CD4-positive, alpha-beta T cell treated with Interleukin-12 subunit alpha and Interleukin-12 subunit beta, for 1 hour (primary cell): ENCODE data around the gene POLE2.
"Not testable (repeated sequence)": the region's sequence is repeated elsewhere in the genome, so short reads cannot be mapped to it uniquely, and the experiment has no call there.

ENCODE experiments used
- DNase-seq: peaks from one replicate; pipeline ENCODE4 v3.0.0-alpha.2; 2020

Gene POLE2

GRCh38 chr14:49657500-49657899, 30.5 kb downstream of the POLE2 start:
- not testable (repeated sequence) for DNase-seq

GRCh38 chr14:49654511-49654910, 33.5 kb downstream of the POLE2 start:
- no peak for DNase-seq

GRCh38 chr14:49653508-49653907, 34.5 kb downstream of the POLE2 start:
- no peak for DNase-seq

GRCh38 chr14:49642163-49642562, 45.9 kb downstream of the POLE2 start:
- DNase-seq, result no peak

GRCh38 chr14:49641697-49642129, 46.3 kb downstream of the POLE2 start:
- DNase-seq, result no peak

- no peak for DNase-seq
These were observed 47.2 kb downstream of the POLE2 start for GRCh38 chr14:49640540-49641417.

GRCh38 chr14:49637534-49638078, 50.4 kb downstream of the POLE2 start:
- DNase-seq, result no peak

- DNase-seq, result no peak
These were observed 51.1 kb downstream of the POLE2 start for GRCh38 chr14:49636866-49637265.

- DNase-seq, result peak; percentile 81
These were observed 53.3 kb downstream of the POLE2 start, which contains the start of gene DNAAF2 for GRCh38 chr14:49634547-49635334. TSS of gene DNAAF2 (minus strand) at chr14:49635244. CDS start at chr14:49635149, 95 bp downstream.

- DNase-seq, result peak; percentile 96
These were observed 54.1 kb downstream of the POLE2 start for GRCh38 chr14:49633640-49634546.

GRCh38 chr14:49623941-49624839, 63.8 kb downstream of the POLE2 start:
- peak; percentile 71 for DNase-seq

- DNase-seq, result no peak
These were observed 64.6 kb downstream of the POLE2 start for GRCh38 chr14:49623387-49623786.

GRCh38 chr14:49622022-49622607, 65.9 kb downstream of the POLE2 start:
- DNase-seq, result no peak

- DNase-seq, result no peak
These were observed 66.7 kb downstream of the POLE2 start for GRCh38 chr14:49621114-49621881.

GRCh38 chr14:49620182-49621113, 67.6 kb downstream of the POLE2 start, which contains the start of the genes MGAT2 and RPL36AL:
TSS of gene MGAT2 (plus strand) at chr14:49620799. CDS start at chr14:49621269, 470 bp downstream.
TSS of gene RPL36AL (minus strand) at chr14:49620626. CDS start at chr14:49619104, 1,522 bp downstream.
- peak; percentile 95 for DNase-seq

GRCh38 chr14:49619730-49620129, 68.3 kb downstream of the POLE2 start:
- no peak for DNase-seq

GRCh38 chr14:49619273-49619672, 68.7 kb downstream of the POLE2 start:
- not testable (repeated sequence) for DNase-seq

- DNase-seq, result no peak
These were observed 70.0 kb downstream of the POLE2 start for GRCh38 chr14:49617852-49618519.
